Measurements from ENCODE around the gene MRPL38. TPM values are rescaled to one million over a fixed set of nuclear protein-coding genes. Genes with fewer than 3 reads are reported as not detected.

The MRPL38 gene
- polyA plus RNA-seq (ENCODE audit: insufficient read length in 12 of 12), result 100 to 1,000 TPM in 1 of 12 donors, 10 to 100 TPM in 10, not detected in 1; 44.7 to 117 (median 54.7) TPM
- long read RNA-seq, donor 1, transcript MRPL38-201 (9 exons, 1,888 nt), result major isoform, 20 of 27 reads
- long read RNA-seq, donor 1, transcript MRPL38-211 (3 exons, 525 nt), result minor isoform, 5 of 27 reads
- long read RNA-seq, donor 1, partial matches to known transcripts, result 0 of 27 reads
- long read RNA-seq, donor 1, other reads (novel, unspliced or antisense), result 0 of 27 reads
- long read RNA-seq, donor 2, transcript MRPL38-201 (9 exons, 1,888 nt), result major isoform, 25 of 27 reads
- long read RNA-seq, donor 2, partial matches to known transcripts, result 0 of 27 reads
- long read RNA-seq, donor 2, other reads (novel, unspliced or antisense), result 0 of 27 reads
- long read RNA-seq, donor 3, partial matches to known transcripts, result 0 of 6 reads
- long read RNA-seq, donor 3, other reads (novel, unspliced or antisense), result 0 of 6 reads
- long read RNA-seq, donor 4, transcript MRPL38-201 (9 exons, 1,888 nt), result major isoform, 7 of 9 reads
- long read RNA-seq, donor 4, partial matches to known transcripts, result 0 of 9 reads
- long read RNA-seq, donor 4, other reads (novel, unspliced or antisense), result 0 of 9 reads
- long read RNA-seq, donor 5, transcript MRPL38-201 (9 exons, 1,888 nt), result major isoform, 37 of 45 reads
- long read RNA-seq, donor 5, partial matches to known transcripts, result 0 of 45 reads
- long read RNA-seq, donor 5, other reads (novel, unspliced or antisense), result 0 of 45 reads
- long read RNA-seq, donor 6, transcript MRPL38-201 (9 exons, 1,888 nt), result major isoform, 16 of 18 reads
- long read RNA-seq, donor 6, partial matches to known transcripts, result 0 of 18 reads
- long read RNA-seq, donor 6, other reads (novel, unspliced or antisense), result 0 of 18 reads
- long read RNA-seq, donor 7, transcript MRPL38-201 (9 exons, 1,888 nt), result major isoform, 6 of 6 reads
- long read RNA-seq, donor 7, partial matches to known transcripts, result 0 of 6 reads
- long read RNA-seq, donor 7, other reads (novel, unspliced or antisense), result 0 of 6 reads
- long read RNA-seq, donor 8, transcript MRPL38-201 (9 exons, 1,888 nt), result major isoform, 27 of 30 reads
- long read RNA-seq, donor 8, partial matches to known transcripts, result 0 of 30 reads
- long read RNA-seq, donor 8, other reads (novel, unspliced or antisense), result 0 of 30 reads
- long read RNA-seq, donor 9, transcript MRPL38-201 (9 exons, 1,888 nt), result major isoform, 7 of 10 reads
- long read RNA-seq, donor 9, partial matches to known transcripts, result 0 of 10 reads
- long read RNA-seq, donor 9, other reads (novel, unspliced or antisense), result 0 of 10 reads
- long read RNA-seq, donor 10, transcript MRPL38-201 (9 exons, 1,888 nt), result major isoform, 24 of 24 reads
- long read RNA-seq, donor 10, partial matches to known transcripts, result 0 of 24 reads
- long read RNA-seq, donor 10, other reads (novel, unspliced or antisense), result 0 of 24 reads
- long read RNA-seq, donor 11, transcript MRPL38-201 (9 exons, 1,888 nt), result major isoform, 17 of 17 reads
- long read RNA-seq, donor 11, partial matches to known transcripts, result 0 of 17 reads
- long read RNA-seq, donor 11, other reads (novel, unspliced or antisense), result 0 of 17 reads

GRCh38 chr17:75904749-75905521 is at the start of gene MRPL38:
Gene MRPL38, minus strand, starts transcription at chr17:75904884. Its CDS starts 9 bp downstream, at chr17:75904875.
- peak; percentile 89 for DNase-seq

GRCh38 chr17:75950855-75951554 is 46.3 kb upstream of the MRPL38 start:
- DNase-seq, result peak; percentile 19

- DNase-seq, result no peak
These were observed 45.7 kb upstream of the MRPL38 start for GRCh38 chr17:75950421-75950820.

DNA sequence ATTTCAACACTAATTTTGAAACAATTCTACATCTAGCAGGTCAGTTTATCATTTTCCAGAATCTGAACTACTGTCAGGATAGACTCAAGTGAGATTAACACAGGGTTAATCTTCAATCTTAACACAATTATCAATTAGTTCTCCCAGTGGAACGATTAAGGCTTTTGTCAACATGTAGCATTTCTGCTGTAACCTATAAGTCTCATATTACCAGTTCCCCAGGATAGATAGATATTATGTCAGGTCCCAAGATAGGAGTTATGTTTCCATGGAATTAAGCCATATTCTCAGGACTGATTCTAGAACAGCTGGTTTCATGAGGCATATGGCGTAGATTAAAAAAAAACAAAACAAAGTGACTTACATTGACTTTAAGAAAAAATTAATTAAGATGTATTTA is 40.5 kb upstream of the MRPL38 start:
- DNase-seq, result no peak

DNA sequence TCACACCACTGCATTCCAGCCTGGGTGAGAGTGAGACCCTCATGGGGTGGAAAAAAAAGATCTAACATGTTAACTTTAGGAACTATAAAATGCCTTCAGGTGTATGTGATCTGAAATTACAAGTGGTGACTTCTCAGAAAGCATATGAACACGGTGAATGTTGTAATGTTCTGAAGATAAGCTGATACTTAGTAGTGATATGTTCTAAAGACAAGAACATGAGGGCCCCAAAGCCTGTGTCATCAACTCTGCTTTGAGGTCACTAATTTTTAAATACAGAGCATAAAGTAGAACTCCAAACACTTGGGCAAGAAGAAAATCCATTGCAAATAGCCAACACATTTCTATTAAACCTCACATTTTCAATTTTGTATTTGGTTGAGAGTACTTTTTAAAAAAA is 38.8 kb upstream of the MRPL38 start:
- no peak for DNase-seq

DNA sequence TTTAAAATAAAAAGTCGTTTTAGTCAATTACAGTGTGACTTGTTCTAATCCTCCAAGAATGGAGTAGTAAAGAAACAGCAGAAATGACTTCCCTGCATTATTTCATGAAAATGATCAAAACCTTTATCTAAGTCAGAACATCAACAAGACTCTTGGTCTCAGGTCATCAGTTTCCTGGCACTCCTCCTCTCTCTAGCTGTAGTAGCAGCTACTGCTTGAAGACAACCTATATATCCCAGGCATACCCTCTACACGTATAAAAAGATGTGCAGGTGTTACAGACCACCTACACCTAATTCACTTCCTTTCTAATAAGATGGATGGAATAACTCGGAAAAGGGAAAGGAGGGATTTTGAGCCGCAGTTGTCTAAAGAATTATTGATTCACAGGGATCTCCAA is 37.8 kb upstream of the MRPL38 start:
- DNase-seq, result no peak

GRCh38 chr17:75941442-75941819 is 36.7 kb upstream of the MRPL38 start:
- DNase-seq, result no peak

- peak; percentile 89 for DNase-seq
These were observed 36.2 kb upstream of the MRPL38 start, which contains the start of gene FBF1 for GRCh38 chr17:75940727-75941441. Gene FBF1, minus strand, starts transcription at chr17:75941042. Its CDS starts 2,893 bp downstream, at chr17:75938149.

DNA sequence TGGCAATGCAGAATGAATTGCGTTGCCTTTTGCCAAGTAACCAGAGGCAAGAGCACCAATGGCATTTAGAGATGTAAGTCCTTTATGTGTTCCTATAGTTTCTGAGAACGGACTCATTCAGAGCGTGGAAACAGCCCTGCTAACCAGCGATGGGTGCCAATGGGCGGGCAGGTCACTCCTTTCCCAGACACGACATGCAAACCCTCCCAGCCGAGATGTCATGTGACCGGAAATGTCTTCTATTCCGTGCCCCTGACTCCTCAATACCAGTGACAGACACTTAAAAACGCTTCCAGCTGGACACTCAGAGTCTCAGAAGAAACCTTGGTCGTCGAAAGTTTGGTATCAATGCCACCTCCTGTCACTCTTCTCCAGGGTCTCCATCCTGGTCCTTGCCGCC is 33.0 kb upstream of the MRPL38 start:
- no peak for DNase-seq

- DNase-seq, result no peak
These were observed 29.1 kb upstream of the MRPL38 start for GRCh38 chr17:75933808-75934207.

- DNase-seq, result no peak
These were observed 28.2 kb upstream of the MRPL38 start for GRCh38 chr17:75932852-75933251.

- DNase-seq, result no peak
These were observed 26.4 kb upstream of the MRPL38 start for GRCh38 chr17:75931062-75931461.

DNA sequence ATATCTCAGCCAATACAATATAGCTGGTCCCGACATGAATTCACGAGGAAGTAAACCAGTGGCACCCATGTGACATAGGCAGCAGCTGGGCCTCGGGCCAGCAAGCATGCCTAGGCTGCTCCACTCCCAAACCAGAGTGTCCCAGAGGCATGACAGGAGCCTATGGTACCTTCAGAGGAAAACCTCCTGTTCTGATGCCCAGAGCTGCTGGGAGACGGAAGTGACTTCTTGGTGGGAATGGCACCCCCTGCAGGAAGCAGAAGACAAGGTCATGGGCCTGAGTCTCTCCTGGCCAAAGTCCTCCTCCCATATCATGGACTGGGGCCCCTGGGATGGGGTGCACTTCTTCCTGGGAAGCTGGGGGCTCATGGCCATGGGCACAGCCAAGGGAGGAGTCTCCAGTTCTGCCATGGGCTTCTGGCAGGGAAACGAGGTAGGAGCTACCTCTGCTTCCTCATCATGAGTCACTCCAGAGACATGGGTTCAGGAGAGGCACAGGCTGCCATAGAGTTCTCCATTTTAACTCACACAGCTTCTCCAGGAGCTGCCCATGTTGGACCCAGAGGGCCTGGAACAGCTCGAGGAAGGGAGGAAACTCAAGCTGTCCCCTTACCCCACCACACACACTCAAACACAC is 22.7 kb upstream of the MRPL38 start:
- no peak for DNase-seq

GRCh38 chr17:75926456-75926855 is 21.8 kb upstream of the MRPL38 start:
- DNase-seq, result no peak

GRCh38 chr17:75925912-75926311 is 21.2 kb upstream of the MRPL38 start:
- no peak for DNase-seq

- no peak for DNase-seq
These were observed 20.4 kb upstream of the MRPL38 start for GRCh38 chr17:75925103-75925502.

- no peak for DNase-seq
These were observed 18.5 kb upstream of the MRPL38 start for GRCh38 chr17:75922963-75923874.
